AG09309 (cell line): ENCODE measurements around the gene SNCAIP.

ENCODE experiments used
- DNase-seq: peaks from one replicate; pipeline ENCODE4 v3.0.0-alpha.2; 2010; ENCODE audit warnings: low read depth
- H3K4me3 ChIP-seq: 2 replicates; pipeline ENCODE4 v1.5.1; 2011; ENCODE audit warnings: mild to moderate bottlenecking, low read depth, low read length, moderate library complexity; ENCODE audit not compliant: control insufficient read depth
- TF ChIP-seq, protein P1 (sequence below): IDR thresholded peaks from 2 replicates; pipeline ENCODE4 v1.5.1; 2011; ENCODE audit warnings: mild to moderate bottlenecking, low read depth, low read length, inconsistent platforms; ENCODE audit not compliant: insufficient read depth, control insufficient read depth; ENCODE audit errors: missing control alignments

Gene SNCAIP

DNA sequence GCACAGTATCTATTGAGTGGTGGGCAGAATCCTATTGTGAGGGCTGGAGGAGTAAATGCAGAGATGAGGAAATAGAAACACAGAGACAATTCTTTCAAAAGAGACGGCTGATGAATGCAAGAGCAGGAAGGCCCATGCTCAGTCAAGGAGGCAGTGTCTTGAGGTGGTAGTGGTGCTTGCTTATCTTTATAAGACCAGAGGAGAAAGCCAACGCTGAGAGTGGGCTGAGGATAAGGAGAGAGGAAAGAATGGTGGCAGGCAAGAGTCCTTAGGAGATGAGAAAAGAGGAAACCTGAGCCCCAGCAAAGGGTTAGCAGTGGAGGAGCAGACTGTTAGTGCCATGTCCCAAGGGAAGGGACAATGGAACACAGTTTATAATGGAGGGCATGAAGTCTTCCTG, 86.0 kb downstream of the SNCAIP start:
- TF ChIP-seq, protein P1, sequence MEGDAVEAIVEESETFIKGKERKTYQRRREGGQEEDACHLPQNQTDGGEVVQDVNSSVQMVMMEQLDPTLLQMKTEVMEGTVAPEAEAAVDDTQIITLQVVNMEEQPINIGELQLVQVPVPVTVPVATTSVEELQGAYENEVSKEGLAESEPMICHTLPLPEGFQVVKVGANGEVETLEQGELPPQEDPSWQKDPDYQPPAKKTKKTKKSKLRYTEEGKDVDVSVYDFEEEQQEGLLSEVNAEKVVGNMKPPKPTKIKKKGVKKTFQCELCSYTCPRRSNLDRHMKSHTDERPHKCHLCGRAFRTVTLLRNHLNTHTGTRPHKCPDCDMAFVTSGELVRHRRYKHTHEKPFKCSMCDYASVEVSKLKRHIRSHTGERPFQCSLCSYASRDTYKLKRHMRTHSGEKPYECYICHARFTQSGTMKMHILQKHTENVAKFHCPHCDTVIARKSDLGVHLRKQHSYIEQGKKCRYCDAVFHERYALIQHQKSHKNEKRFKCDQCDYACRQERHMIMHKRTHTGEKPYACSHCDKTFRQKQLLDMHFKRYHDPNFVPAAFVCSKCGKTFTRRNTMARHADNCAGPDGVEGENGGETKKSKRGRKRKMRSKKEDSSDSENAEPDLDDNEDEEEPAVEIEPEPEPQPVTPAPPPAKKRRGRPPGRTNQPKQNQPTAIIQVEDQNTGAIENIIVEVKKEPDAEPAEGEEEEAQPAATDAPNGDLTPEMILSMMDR, result no peak
- no peak for DNase-seq
- H3K4me3 ChIP-seq, result no peak overlapping the region

DNA sequence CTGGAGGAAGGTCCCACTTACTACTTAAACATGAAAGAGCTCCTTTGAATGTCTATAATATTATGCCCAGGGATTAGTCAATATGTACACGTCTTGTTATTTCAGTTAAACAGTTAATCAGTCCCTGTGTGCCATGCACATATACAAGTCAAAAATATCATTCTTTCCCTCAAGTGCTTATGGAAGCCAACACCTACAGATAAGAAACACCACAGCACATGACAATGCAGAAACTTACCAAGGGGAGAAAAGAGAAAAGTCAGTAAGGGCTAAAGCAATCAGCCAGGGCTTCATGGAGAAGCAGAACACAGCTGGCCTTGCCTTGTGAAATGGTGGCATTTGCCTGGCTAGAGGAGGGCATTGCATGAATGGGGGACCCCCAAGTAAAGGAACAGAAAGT, 88.3 kb downstream of the SNCAIP start:
- no peak for DNase-seq
- TF ChIP-seq, protein P1, result no peak
- H3K4me3 ChIP-seq, result no peak overlapping the region

DNA sequence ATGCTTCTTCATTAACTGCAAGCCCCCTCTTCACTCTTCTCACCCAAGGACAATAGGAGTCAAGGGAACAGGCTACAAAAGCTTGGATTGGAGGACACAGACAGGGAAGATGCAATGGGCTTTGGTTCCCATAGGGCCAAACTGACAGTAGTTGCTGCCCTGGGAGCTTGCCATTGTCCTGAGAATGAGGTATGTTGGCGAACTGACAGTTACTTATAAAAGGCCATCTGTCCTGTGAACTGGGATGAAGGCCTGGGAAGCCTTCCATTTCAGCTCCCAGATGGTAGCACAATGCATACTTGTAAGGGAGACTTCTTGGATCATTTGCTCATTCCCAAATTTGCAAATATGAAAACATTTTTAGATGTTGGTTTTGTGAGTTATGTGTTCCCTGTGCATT, 88.9 kb downstream of the SNCAIP start:
- TF ChIP-seq, protein P1, result no peak
- DNase-seq, result no peak
- H3K4me3 ChIP-seq, result no peak overlapping the region

DNA sequence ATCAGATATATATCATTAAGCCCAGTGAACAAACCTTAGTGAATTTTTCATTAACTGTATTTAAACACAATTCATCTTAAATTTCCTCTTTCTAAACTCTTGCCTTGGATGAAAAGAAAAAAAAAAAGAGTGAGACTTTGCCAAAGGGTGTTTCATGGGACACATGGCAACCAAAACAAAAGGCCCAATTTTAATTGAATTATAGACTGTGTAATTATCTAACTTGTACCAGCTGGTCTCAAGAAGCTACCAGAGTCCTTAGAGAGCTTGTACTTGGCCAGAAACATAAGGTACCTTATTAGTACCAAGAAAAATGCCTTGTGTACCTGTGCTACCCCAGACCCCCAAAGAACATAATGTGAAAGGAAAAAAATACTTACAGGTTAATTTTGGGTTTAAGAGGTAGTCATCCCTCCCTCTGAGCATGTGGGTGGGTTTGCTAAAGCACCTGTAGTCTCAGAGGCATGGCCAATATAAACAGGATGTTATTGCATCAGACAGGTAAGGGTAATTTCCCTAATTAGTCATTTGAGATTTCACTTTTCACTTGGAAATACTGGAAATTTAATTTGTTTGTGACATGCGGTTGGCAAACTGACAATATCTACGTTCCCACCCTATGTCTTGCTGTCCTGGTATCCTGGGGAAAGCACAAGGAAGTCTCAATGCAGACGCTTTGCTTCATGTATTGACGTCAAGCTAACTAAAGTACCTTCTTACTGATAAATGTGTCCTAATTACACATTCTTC, 90.1 kb downstream of the SNCAIP start:
- H3K4me3 ChIP-seq, result no peak overlapping the region
- no peak for DNase-seq
- TF ChIP-seq, protein P1, result no peak

DNA sequence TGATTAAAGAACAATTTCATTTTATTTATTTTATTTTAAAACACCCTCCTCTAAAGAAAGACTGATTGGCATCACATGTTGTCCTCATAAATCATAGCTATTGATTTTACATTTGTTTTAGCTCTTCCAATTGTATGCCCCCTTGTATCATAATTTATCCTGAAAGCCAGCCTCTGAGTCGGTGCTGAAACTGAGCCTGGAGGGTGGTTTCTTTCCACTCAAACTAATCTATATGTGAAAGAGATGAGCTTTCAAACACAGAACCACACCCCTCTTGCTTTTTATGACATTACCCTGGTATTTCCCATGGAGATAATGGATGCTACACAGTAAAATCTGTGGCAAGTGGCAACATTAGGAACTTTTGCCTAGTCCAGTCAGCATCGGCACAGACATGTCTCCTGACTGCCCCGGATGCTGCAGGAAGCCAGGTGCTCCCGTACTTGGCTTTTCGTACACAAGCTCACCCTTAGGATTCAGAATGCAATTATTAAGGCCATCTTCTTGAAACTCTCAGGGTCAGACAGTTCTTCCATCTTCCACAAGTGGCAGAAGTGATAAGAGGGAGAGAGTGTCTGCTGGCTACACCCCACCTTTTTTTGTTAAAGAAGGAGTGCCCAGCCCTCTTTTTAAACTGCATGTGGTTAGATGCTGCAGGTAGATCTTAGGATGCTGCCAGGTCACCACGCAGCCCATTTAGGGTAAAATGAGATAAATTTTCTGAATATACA, 91.1 kb downstream of the SNCAIP start:
- no peak for DNase-seq
- TF ChIP-seq, protein P1, result no peak
- no peak overlapping the region for H3K4me3 ChIP-seq

DNA sequence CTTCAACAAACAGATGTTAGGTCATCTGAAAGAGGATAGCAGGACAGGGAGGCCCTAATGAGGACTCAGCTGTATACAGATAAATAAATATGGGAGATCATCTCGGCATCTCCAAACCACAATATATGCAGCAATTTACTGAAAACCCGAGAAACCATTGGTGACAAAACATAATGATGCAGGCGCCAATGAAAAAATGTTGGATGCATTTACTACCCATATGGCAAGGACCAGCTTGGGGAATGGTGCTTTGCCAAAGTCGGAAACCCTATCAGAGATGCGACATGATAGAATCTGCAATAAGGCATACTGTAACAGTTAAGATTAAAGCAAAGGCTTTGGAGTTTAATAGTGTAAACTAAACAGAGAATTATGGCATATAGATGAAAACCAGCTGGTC, 92.0 kb downstream of the SNCAIP start:
- no peak overlapping the region for H3K4me3 ChIP-seq
- DNase-seq, result no peak
- TF ChIP-seq, protein P1, result no peak
